ENCODE data around the gene TTLL11. TPM values are rescaled to one million over a fixed set of nuclear protein-coding genes. Genes with fewer than 3 reads are reported as not detected.

The TTLL11 gene
- total RNA-seq, 4 donors from 2014 or later, result 20.5 to 41.3 (median 27.6) TPM

DNA sequence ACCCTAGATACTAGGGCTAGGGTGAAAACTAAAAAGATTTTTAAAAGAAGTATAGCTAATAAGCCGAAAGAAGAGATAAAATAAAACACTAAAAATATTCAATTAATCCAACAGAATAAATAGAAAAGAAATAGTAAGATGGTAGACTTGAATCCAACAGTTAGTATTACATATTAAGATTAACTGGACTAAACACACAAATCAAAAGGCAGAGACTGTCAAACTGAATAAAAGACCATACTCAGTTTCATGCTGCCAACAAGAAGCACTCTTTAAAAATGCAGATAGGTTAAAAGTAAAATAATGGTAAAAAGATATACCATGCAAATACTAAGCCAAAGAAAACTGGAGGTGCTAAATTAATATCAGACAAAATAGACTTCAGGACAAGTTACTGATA is 65.0 kb downstream of the TTLL11 start:
- intact Hi-C loops (cut with DNase I), result no loop called here

DNA sequence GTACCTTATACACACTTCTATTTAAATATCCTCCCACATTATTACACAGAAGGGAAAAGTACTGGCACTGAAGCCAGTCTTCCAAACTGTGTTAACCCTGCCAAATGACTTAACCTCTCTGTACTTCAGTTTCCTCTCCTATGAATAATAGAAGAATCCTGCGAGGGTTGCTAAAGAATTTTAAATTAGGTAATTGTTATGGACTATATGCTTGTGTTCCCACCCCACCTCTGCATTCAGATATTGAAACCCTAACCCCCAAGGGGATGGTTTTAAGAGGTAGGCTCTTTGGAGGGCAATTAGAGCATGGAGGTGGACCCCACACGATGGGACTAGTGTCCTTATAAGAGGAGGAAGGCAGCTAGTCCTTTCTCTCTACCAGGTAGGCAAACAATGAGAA is 72.7 kb downstream of the TTLL11 start:
- H3K4me1 ChIP-seq, result peaks cover 8 to 26% (median 20%) of the 10 kb centered on the region in 4 donors
- no peak overlapping the region for H3K27ac ChIP-seq (replicated peaks in 1 of 4)
- H3K9me3 ChIP-seq, result no peaks in the 10 kb centered on the region
- WGBS, result 54% methylated on average over 2 of the region's 2 CpGs
- no peak for DNase-seq (ENCODE audit: extremely low spot score)
- intact Hi-C loops (cut with DNase I), result no loop called here
- TF ChIP-seq, protein P1, sequence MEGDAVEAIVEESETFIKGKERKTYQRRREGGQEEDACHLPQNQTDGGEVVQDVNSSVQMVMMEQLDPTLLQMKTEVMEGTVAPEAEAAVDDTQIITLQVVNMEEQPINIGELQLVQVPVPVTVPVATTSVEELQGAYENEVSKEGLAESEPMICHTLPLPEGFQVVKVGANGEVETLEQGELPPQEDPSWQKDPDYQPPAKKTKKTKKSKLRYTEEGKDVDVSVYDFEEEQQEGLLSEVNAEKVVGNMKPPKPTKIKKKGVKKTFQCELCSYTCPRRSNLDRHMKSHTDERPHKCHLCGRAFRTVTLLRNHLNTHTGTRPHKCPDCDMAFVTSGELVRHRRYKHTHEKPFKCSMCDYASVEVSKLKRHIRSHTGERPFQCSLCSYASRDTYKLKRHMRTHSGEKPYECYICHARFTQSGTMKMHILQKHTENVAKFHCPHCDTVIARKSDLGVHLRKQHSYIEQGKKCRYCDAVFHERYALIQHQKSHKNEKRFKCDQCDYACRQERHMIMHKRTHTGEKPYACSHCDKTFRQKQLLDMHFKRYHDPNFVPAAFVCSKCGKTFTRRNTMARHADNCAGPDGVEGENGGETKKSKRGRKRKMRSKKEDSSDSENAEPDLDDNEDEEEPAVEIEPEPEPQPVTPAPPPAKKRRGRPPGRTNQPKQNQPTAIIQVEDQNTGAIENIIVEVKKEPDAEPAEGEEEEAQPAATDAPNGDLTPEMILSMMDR (IDR thresholded peaks at IDR 0.05), result no peak
- no peak for TF ChIP-seq POLR2AphosphoS5 (IDR thresholded peaks at IDR 0.05)
- TF ChIP-seq EP300 (IDR thresholded peaks at IDR 0.05), result no peak
- no peak for TF ChIP-seq POLR2A (IDR thresholded peaks at IDR 0.05; ENCODE audit: low read depth)
- no peak overlapping the region for H3K4me3 ChIP-seq
- peaks cover 4% of the 10 kb centered on the region in 4 donors for H3K36me3 ChIP-seq
- H3K27me3 ChIP-seq, result no peaks in the 10 kb centered on the region

More for the DNA sequence above, 65.0 kb downstream of the TTLL11 start:
- no peak for TF ChIP-seq POLR2AphosphoS5 (IDR thresholded peaks at IDR 0.05)
- TF ChIP-seq EP300 (IDR thresholded peaks at IDR 0.05), result no peak
- TF ChIP-seq, protein P1 (IDR thresholded peaks at IDR 0.05), result no peak
- TF ChIP-seq POLR2A (IDR thresholded peaks at IDR 0.05; ENCODE audit: low read depth), result no peak
- no peak overlapping the region for H3K27ac ChIP-seq (replicated peaks in 1 of 4)
- peaks cover 0 to 6% (median 0%) of the 10 kb centered on the region in 4 donors for H3K4me1 ChIP-seq
- DNase-seq (ENCODE audit: extremely low spot score), result no peak
- H3K4me3 ChIP-seq, result no peak overlapping the region
- H3K9me3 ChIP-seq, result no peaks in the 10 kb centered on the region
- no peaks in the 10 kb centered on the region for H3K27me3 ChIP-seq
- 95% methylated on average over 1 of the region's 1 CpG for WGBS
- H3K36me3 ChIP-seq, result peaks cover 7 to 21% (median 11%) of the 10 kb centered on the region in 4 donors

DNA sequence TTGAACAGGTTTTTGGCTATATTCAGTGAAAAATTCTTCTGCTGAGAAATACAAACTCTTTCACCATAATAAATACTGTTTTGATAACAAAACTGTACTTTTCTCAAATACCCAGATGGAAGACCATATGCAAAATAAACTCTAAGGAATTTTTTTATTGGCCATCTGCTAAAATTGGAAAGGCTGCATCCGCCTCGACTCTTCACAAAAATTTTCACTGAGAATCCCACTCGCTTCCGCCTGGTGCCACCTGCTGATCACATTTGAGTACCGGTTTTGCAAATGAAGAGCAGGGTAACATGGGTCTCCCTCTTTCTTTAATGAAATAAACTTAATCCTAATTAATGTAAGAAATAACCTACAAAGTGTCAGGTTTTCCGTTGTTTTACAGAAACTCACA is 76.4 kb downstream of the TTLL11 start:
- DNase-seq (ENCODE audit: extremely low spot score), result no peak
- H3K27ac ChIP-seq (replicated peaks in 1 of 4), result no peak overlapping the region
- H3K9me3 ChIP-seq, result no peaks in the 10 kb centered on the region
- peaks cover 12 to 40% (median 34%) of the 10 kb centered on the region in 4 donors for H3K4me1 ChIP-seq
- H3K36me3 ChIP-seq, result no peaks in the 10 kb centered on the region
- no peak overlapping the region for H3K4me3 ChIP-seq
- 45% methylated on average over 6 of the region's 6 CpGs for whole genome bisulfite sequencing
- intact Hi-C loops (cut with DNase I), result no loop called here
- TF ChIP-seq POLR2AphosphoS5 (IDR thresholded peaks at IDR 0.05) (no peak), POLR2A (IDR thresholded peaks at IDR 0.05; ENCODE audit: low read depth) (no peak), EP300 (IDR thresholded peaks at IDR 0.05) (no peak)
- TF ChIP-seq, protein P1 (IDR thresholded peaks at IDR 0.05), result peak in 2 of 3 experiments; percentile 16 to 28
- H3K27me3 ChIP-seq, result no peaks in the 10 kb centered on the region

GRCh38 chr9:122016309-122016708 is 76.8 kb downstream of the TTLL11 start:
- TF ChIP-seq POLR2A (IDR thresholded peaks at IDR 0.05; ENCODE audit: low read depth) (no peak), POLR2AphosphoS5 (IDR thresholded peaks at IDR 0.05) (no peak), EP300 (IDR thresholded peaks at IDR 0.05) (no peak)
- TF ChIP-seq, protein P1 (IDR thresholded peaks at IDR 0.05), result no peak
- Histone ChIP-seq H3K9me3 (no peaks in the 10 kb centered on the region), H3K4me1 (peaks cover 12 to 40% (median 34%) of the 10 kb centered on the region in 4 donors), H3K4me3 (no peak overlapping the region), H3K36me3 (no peaks in the 10 kb centered on the region), H3K27me3 (no peaks in the 10 kb centered on the region), H3K27ac (replicated peaks in 1 of 4) (no peak overlapping the region)
- intact Hi-C loops (cut with DNase I), result no loop called here
- 68% methylated on average over 7 of the region's 7 CpGs for WGBS
- no peak for DNase-seq (ENCODE audit: extremely low spot score)

Measured in esophagus muscularis mucosa (tissue), 4 donors.